ENCODE results near the gene NEU2. TPM values are rescaled to one million over a fixed set of nuclear protein-coding genes. Genes with fewer than 3 reads are reported as not detected.

The NEU2 gene
- total RNA-seq, 1 donor from 2014 or later = not detected

GRCh38 chr2:233083782-233084181 lies 51.3 kb downstream of the NEU2 start:
- CTCF ChIA-PET = interaction anchor here (1.4 to 4.8 kb wide), 4 partner anchors 8 to 30 kb away, joined by 4 to 32 read pairs (median 17); partner anchors contain the start of gene INPP5D
- Mint-ChIP-seq H3K36me3 (ENCODE audit: low read depth) (peaks cover 74% of the 10 kb centered on the region), H3K4me3 (peak overlapping the region; percentile 75), H3K27me3 (no peaks in the 10 kb centered on the region), H3K9me3 (no peaks in the 10 kb centered on the region), H3K27ac (peak overlapping the region; percentile 98), H3K4me1 (peaks cover 98% of the 10 kb centered on the region)
- POLR2A ChIA-PET = interaction anchor here (0.6 to 13.1 kb wide), 12 partner anchors 8 to 59 kb away, joined by 3 to 319 read pairs (median 13); partner anchors contain the start of gene INPP5D
- TF ChIP-seq, protein P1, sequence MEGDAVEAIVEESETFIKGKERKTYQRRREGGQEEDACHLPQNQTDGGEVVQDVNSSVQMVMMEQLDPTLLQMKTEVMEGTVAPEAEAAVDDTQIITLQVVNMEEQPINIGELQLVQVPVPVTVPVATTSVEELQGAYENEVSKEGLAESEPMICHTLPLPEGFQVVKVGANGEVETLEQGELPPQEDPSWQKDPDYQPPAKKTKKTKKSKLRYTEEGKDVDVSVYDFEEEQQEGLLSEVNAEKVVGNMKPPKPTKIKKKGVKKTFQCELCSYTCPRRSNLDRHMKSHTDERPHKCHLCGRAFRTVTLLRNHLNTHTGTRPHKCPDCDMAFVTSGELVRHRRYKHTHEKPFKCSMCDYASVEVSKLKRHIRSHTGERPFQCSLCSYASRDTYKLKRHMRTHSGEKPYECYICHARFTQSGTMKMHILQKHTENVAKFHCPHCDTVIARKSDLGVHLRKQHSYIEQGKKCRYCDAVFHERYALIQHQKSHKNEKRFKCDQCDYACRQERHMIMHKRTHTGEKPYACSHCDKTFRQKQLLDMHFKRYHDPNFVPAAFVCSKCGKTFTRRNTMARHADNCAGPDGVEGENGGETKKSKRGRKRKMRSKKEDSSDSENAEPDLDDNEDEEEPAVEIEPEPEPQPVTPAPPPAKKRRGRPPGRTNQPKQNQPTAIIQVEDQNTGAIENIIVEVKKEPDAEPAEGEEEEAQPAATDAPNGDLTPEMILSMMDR (IDR thresholded peaks at IDR 0.05) = no peak
- ATAC-seq (ENCODE audit: low read depth) (no peak), DNase-seq (no peak)
- intact Hi-C loops (cut with micrococcal nuclease) = no loop called here

DNA sequence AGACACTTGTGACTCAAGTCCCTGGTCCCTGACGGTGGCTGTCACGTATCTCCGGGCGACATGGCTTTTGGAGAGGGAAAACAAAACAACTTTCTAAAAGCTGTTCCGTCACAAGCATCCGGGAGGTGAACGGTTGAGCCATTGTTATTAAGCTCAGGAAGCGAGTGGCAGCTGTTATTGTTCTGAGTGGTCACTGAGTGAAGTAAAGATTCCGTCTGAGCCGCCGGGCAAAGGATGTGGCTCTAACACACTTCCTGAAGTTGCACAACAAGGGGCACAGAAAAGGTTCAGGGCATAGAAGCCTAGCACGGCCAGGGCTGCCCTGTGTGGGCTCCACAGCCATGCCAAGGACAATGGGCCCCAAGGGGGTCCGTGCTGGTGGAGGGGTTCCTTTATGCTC lies 52.0 kb downstream of the NEU2 start:
- ChIA-PET CTCF (interaction anchor here (1.4 to 4.8 kb wide), 4 partner anchors 8 to 30 kb away, joined by 4 to 32 read pairs (median 17); partner anchors contain the start of gene INPP5D), POLR2A (interaction anchor here (0.8 to 13.1 kb wide), 7 partner anchors 9 to 58 kb away, joined by 3 to 319 read pairs (median 8); partner anchors contain the start of gene INPP5D)
- Mint-ChIP-seq H3K27me3 (no peaks in the 10 kb centered on the region), H3K4me3 (peak overlapping the region; percentile 75), H3K9me3 (no peaks in the 10 kb centered on the region), H3K27ac (peak overlapping the region; percentile 98), H3K36me3 (ENCODE audit: low read depth) (peaks cover 75% of the 10 kb centered on the region), H3K4me1 (peaks cover 97% of the 10 kb centered on the region)
- intact Hi-C loops (cut with micrococcal nuclease) = no loop called here
- ATAC-seq (ENCODE audit: low read depth) = no peak
- no peak for DNase-seq
- TF ChIP-seq, protein P1 (IDR thresholded peaks at IDR 0.05) = no peak

Other genes with a start within 250 kb of the NEU2 start
- gene SNORC, start 162.4 kb upstream of the NEU2 start, total RNA-seq = 0.88 and 2.1 TPM in 2 replicates
- not detected in 2 replicates for gene NGEF, start 19.4 kb upstream of the NEU2 start, total RNA-seq
- 247 and 275 TPM in 2 replicates for gene INPP5D, start 27.7 kb downstream of the NEU2 start, total RNA-seq
- gene ATG16L1, start 219.0 kb downstream of the NEU2 start, total RNA-seq = 39.0 and 49.9 TPM in 2 replicates